Erythroblast (primary cell): Measurements from ENCODE around the gene PLXNC1.

ENCODE experiments used
- GATA1 ChIP-seq: IDR thresholded peaks from 2 replicates; pipeline ENCODE4 v1.6.1; 2011; ENCODE audit warnings: low read depth, mild to moderate bottlenecking, control low read depth, low read length, moderate library complexity
- POLR2A ChIP-seq: IDR thresholded peaks from 2 replicates; pipeline ENCODE4 v1.6.1; 2011; ENCODE audit warnings: mild to moderate bottlenecking, low read length

- TF ChIP-seq POLR2A, result no peak
- no peak for TF ChIP-seq GATA1
These were observed 157.0 kb downstream of the PLXNC1 start for GRCh38 chr12:94305130-94305957.
